Neural cell (in vitro differentiated cells): ENCODE data around the gene RERE. TPM values are rescaled to one million over a fixed set of nuclear protein-coding genes. Genes with fewer than 3 reads are reported as not detected.

Experiments used
- H2AFZ ChIP-seq: fragments of 200-600, 300-800 bp; sonication (generic), shearing (Covaris generic); 2 replicates; pipeline ENCODE4 v1.6.0; 2014; ENCODE audit warnings: low read depth, mild to moderate bottlenecking, antibody characterized with exemption, low read length, moderate library complexity
- H3F3A ChIP-seq: fragments of 200-600 bp; shearing (Covaris generic); 2 replicates; pipeline ENCODE4 v1.6.1; 2016; ENCODE audit warnings: mild to moderate bottlenecking, moderate library complexity, mixed read lengths, antibody characterized with exemption, low read length; ENCODE audit not compliant: insufficient read depth, poor library complexity, severe bottlenecking
- H3K27ac ChIP-seq: fragments of 200-600, 300-800 bp; sonication (generic), shearing (Covaris generic); 2 replicates; pipeline ENCODE4 v1.5.1; 2014; ENCODE audit warnings: mild to moderate bottlenecking, low read length, moderate library complexity
- H3K27me3 ChIP-seq: fragments of 300-800, 200-600 bp; sonication (generic), shearing (Covaris generic); 2 replicates; pipeline ENCODE4 v1.6.0; 2014; ENCODE audit warnings: mild to moderate bottlenecking, low read depth, low read length, moderate library complexity; ENCODE audit not compliant: insufficient read depth
- H3K36me3 ChIP-seq: fragments of 300-800, 200-600 bp; sonication (generic), shearing (Covaris generic); 2 replicates; pipeline ENCODE4 v1.5.1; 2014; ENCODE audit warnings: mild to moderate bottlenecking, antibody characterized with exemption, low read length, moderate library complexity; ENCODE audit not compliant: insufficient read depth
- H3K4me2 ChIP-seq: fragments of 300-800, 200-600 bp; sonication (generic), shearing (Covaris generic); 2 replicates; pipeline ENCODE4 v1.6.0; 2014; ENCODE audit warnings: mild to moderate bottlenecking, low read length
- H3K4me3 ChIP-seq: fragments of 300-800, 200-600 bp; sonication (generic), shearing (Covaris generic); 2 replicates; pipeline ENCODE4 v1.5.1; 2014; ENCODE audit warnings: mild to moderate bottlenecking, low read length, moderate library complexity
- H3K79me2 ChIP-seq: fragments of 200-600 bp; shearing (Covaris generic); replicated peaks from 2 replicates; pipeline ENCODE4 v1.6.0; 2014; ENCODE audit warnings: mild to moderate bottlenecking, low read length, moderate library complexity; ENCODE audit not compliant: insufficient read depth
- H3K9ac ChIP-seq: fragments of 300-800, 200-600 bp; sonication (generic), shearing (Covaris generic); 2 replicates; pipeline ENCODE4 v1.6.1; 2016; ENCODE audit warnings: mild to moderate bottlenecking, low read length, mixed read lengths
- H3K9me2 ChIP-seq: fragments of 200-600 bp; shearing (Covaris generic); 2 replicates; pipeline ENCODE4 v1.6.1; 2016; ENCODE audit warnings: mild to moderate bottlenecking, low read length, mixed read lengths; ENCODE audit not compliant: insufficient read depth
- H3K9me3 ChIP-seq: fragments of 200-600, 300-800 bp; sonication (generic), shearing (Covaris generic); 2 replicates; pipeline ENCODE4 v1.6.1; 2016; ENCODE audit warnings: mild to moderate bottlenecking, mixed run types, low read length, moderate library complexity, mixed read lengths
- H4K20me1 ChIP-seq: fragments of 200-600 bp; shearing (Covaris generic); 2 replicates; pipeline ENCODE4 v1.6.1; 2016; ENCODE audit warnings: mild to moderate bottlenecking, mixed run types; ENCODE audit not compliant: insufficient read depth
- CTCF ChIP-seq: fragments of 450-650 bp; IDR thresholded peaks from 2 replicates; pipeline ENCODE4 v1.5.1; 2014; ENCODE audit warnings: antibody characterized with exemption, mild to moderate bottlenecking, moderate library complexity; ENCODE audit not compliant: poor library complexity, severe bottlenecking
- EP300 ChIP-seq: fragments of 450-650 bp; conservative IDR thresholded peaks from 2 replicates; pipeline ENCODE4 v1.6.1; 2014; ENCODE audit warnings: antibody characterized with exemption, mild to moderate bottlenecking, moderate library complexity; ENCODE audit not compliant: poor library complexity, severe bottlenecking
- EZH2 ChIP-seq: fragments of 200-600, 300-800 bp; shearing (Covaris generic), sonication (generic); IDR thresholded peaks from 2 replicates; pipeline ENCODE4 v1.6.1; 2014; ENCODE audit warnings: antibody characterized with exemption, low read length, borderline replicate concordance, mild to moderate bottlenecking; ENCODE audit not compliant: insufficient read depth, poor library complexity, severe bottlenecking
- MXI1 ChIP-seq: fragments of 450-650 bp; conservative IDR thresholded peaks from 2 replicates; pipeline ENCODE4 v1.6.1; 2014; ENCODE audit warnings: antibody characterized with exemption, mild to moderate bottlenecking; ENCODE audit not compliant: poor library complexity, severe bottlenecking
- POLR2AphosphoS5 ChIP-seq: IDR thresholded peaks from 2 replicates; pipeline ENCODE4 v1.6.1; 2012
- RAD21 ChIP-seq: fragments of 450-650 bp; conservative IDR thresholded peaks from 2 replicates; pipeline ENCODE4 v1.6.1; 2014; ENCODE audit warnings: antibody characterized with exemption, mild to moderate bottlenecking, moderate library complexity
- REST ChIP-seq: IDR thresholded peaks from 2 replicates; pipeline ENCODE4 v1.6.1; 2012; ENCODE audit warnings: borderline replicate concordance
- SMC3 ChIP-seq: fragments of 450-650 bp; conservative IDR thresholded peaks from 2 replicates; pipeline ENCODE4 v1.6.1; 2014; ENCODE audit warnings: antibody characterized with exemption, mild to moderate bottlenecking, moderate library complexity; ENCODE audit not compliant: poor library complexity
- TAF1 ChIP-seq: IDR thresholded peaks from 2 replicates; pipeline ENCODE4 v1.6.1; 2012; ENCODE audit warnings: low read depth
- polyA plus RNA-seq: library from polyadenylated mRNA; depleted of rRNA; stranded (reverse); fragments of >200 nt; gene quantifications from 2 replicates; pipeline ENCODE4 v1.2.3, GENCODE V29; 2014

RERE gene
- polyA plus RNA-seq, 1 donor from 2014 or later: 21.0 TPM

GRCh38 chr1:8846263-8846662, 28.8 kb upstream of the RERE start:
- no peaks in the 10 kb centered on the region for H3K36me3 ChIP-seq
- no peak overlapping the region for H3K4me3 ChIP-seq
- H3K79me2 ChIP-seq: no peaks in the 10 kb centered on the region
- no peaks in the 10 kb centered on the region for H3K9me2 ChIP-seq
- H3K9me3 ChIP-seq: no peaks in the 10 kb centered on the region
- H3K27me3 ChIP-seq: no peaks in the 10 kb centered on the region
- TF ChIP-seq EZH2 (no peak), MXI1 (no peak), POLR2AphosphoS5 (no peak), EP300 (no peak), SMC3 (no peak), TAF1 (no peak), REST (no peak), CTCF (no peak), RAD21 (no peak)
- no peak overlapping the region for H3K4me2 ChIP-seq
- H3K27ac ChIP-seq: no peak overlapping the region
- H2AFZ ChIP-seq: no peak overlapping the region
- H3K9ac ChIP-seq: no peak overlapping the region
- H3F3A ChIP-seq: no peaks in the 10 kb centered on the region
- H4K20me1 ChIP-seq: no peaks in the 10 kb centered on the region

- no peaks in the 10 kb centered on the region for H3K79me2 ChIP-seq
- H3F3A ChIP-seq: no peaks in the 10 kb centered on the region
- no peak overlapping the region for H3K4me3 ChIP-seq
- no peaks in the 10 kb centered on the region for H3K9me2 ChIP-seq
- TF ChIP-seq REST (no peak), SMC3 (no peak)
- no peaks in the 10 kb centered on the region for H3K9me3 ChIP-seq
- H3K36me3 ChIP-seq: no peaks in the 10 kb centered on the region
- H3K27ac ChIP-seq: no peak overlapping the region
- H3K27me3 ChIP-seq: no peaks in the 10 kb centered on the region
- H3K4me2 ChIP-seq: no peak overlapping the region
- H4K20me1 ChIP-seq: no peaks in the 10 kb centered on the region
- no peak overlapping the region for H2AFZ ChIP-seq
- no peak overlapping the region for H3K9ac ChIP-seq
These were observed 28.0 kb upstream of the RERE start for GRCh38 chr1:8845104-8846097.
